NCI-H2029 (cell line): Measurements from ENCODE around the gene SATB1.

ENCODE experiments used
- DNase-seq: peaks from one replicate; lab custom pipeline; 2025; lab: John Stamatoyannopoulos, UW

SATB1 gene

DNA sequence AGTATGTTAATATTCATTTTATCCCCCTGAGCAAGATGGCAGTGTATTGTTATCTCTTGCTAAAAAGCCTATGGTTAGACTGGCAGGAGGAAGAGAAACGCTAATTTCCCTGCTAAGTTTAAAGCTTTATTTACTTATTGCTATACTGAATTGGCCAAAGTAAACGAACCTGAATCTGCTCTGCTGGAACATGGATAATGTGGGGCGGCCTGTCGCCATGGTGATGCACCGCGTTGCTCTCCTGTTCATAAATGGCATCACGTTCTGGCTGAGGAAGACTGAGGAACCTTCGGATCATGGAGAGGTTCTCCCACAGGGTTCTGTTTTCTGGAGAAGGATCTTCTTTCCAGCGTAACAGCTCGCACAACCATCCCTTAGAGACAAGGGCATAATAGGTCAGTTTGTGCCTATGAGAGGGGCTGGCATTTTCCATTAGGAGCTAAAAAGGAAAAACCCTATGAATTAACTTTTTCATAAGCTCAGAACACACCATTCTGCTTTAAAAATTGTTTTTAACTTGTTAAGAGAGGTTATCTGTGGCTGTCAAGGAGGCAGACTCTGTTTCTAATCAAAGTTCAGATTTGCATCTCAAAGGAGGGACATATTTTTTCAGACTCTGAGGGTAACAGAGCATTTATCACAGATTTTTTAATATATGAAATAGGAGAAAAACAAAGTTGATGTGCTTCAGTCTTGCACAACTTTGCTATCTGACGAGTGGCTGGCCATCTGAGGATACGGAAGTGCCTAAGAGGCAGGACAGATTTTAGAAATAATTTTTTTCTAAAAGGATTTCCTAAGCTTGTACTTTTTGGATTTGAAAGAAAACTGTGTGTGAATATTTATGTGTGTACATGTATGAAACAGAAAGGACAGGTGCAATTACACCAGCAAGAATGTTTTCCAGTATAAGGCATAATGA lies 73.1 kb downstream of the SATB1 start:
- DNase-seq = peak; percentile 94

DNA sequence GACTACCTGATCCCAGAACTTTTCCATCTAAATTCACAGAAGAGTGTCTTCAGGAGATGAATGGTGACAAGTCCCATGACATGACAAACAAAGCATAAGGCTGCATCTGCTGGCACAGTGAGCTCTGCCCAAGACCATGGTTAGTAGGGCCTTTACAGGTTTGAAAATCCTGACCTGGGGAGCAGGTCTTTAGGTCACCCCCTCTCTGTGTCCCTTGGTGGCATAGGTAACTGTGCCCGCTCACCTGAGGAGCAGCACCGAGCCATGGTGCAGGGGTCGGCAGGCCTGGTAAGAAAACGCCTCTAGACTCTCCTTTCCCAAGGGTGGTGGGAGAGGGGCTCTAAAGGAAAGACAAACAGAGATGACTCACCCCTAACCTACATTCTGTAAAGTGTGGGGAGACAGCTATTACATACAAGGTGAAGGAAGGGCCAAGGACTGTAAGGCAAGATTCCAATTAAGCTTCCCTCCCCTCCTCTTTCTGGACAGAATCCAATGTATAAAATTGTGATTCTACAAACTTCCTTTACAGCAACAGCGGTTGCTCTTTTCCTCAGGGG lies 74.0 kb downstream of the SATB1 start:
- peak; percentile 12 for DNase-seq

GRCh38 chr3:18349197-18349798 lies 75.8 kb downstream of the SATB1 start:
- DNase-seq = no peak

GRCh38 chr3:18346097-18346496 lies 79.0 kb downstream of the SATB1 start:
- DNase-seq = no peak

- no peak for DNase-seq
Observed at GRCh38 chr3:18345015-18345367, 80.1 kb downstream of the SATB1 start.

- no peak for DNase-seq
Observed at GRCh38 chr3:18344306-18345014, 80.7 kb downstream of the SATB1 start.

- no peak for DNase-seq
Observed at GRCh38 chr3:18343809-18344208, 81.3 kb downstream of the SATB1 start.

- no peak for DNase-seq
Observed at GRCh38 chr3:18338827-18339514, 86.2 kb downstream of the SATB1 start.

GRCh38 chr3:18337231-18337630 lies 87.9 kb downstream of the SATB1 start:
- DNase-seq = no peak

- DNase-seq = no peak
Observed at GRCh38 chr3:18334837-18335601, 90.1 kb downstream of the SATB1 start.

DNA sequence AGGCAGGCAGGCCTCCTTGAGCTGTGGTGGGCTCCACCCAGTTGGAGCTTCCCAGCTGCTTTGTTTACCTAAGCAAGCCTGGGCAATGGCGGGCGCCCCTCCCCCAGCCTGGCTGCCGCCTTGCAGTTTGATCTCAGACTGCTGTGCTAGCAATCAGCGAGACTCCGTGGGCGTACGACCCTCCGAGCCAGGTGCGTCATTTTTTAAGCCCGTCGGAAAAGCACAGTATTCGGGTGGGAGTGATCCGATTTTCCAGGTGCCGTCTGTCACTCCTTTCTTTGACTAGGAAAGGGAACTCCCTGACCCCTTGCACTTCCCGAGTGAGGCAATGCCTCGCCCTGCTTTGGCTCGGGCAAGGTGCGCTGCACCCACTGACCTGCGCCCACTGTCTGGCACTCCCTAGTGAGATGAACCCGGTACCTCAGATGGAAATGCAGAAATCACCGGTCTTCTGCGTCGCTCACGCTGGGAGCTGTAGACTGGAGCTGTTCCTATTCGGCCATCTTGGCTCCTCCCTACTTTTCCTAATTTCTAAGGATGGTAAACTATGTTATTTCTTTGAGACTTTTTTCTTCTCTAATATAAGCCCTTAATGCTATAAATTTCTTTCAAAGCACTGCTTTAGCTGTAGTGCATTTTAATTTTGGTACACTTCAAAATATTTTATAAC lies 94.2 kb downstream of the SATB1 start:
- peak; percentile 1 for DNase-seq

GRCh38 chr3:18308096-18308650 lies 117.0 kb downstream of the SATB1 start:
- DNase-seq = no peak

GRCh38 chr3:18307529-18307928 lies 117.6 kb downstream of the SATB1 start:
- no peak for DNase-seq

GRCh38 chr3:18302517-18302916 lies 122.6 kb downstream of the SATB1 start:
- DNase-seq = no peak

DNA sequence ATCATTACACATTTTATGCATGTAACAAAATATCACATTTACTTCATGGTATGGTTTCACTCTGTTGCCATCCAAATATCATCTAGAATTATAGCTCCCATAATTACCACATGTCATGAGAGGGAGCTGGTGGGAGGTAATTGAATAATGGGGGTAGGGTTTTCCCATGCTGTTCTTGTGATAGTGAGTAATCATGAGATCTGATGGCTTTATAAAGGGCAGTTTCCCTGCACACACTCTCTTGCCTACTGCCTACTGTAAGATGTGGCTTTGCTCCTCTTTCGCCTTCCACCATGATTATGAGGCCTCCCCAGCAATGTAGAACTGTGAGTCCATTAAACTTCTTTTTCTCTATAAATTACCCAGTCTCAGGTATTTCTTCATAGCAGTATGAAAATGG lies 123.4 kb downstream of the SATB1 start:
- DNase-seq = no peak

DNA sequence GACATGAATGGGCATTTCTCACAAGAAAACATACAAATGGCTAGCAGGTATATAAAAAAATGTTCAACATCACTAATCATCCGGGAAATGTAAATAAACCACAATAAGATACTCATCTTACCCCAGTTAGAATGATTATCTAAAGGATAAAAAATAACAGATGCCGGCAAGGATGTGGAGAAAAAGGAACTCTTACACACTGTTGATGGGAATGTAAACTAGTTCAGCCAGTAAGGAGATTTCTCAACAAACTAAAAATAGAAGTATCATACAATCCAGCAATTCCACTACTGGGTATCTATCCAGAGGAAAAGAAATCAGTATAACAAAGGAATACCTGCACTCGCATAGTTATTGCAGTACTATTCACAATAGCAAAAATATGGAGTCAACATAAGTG lies 124.2 kb downstream of the SATB1 start:
- no peak for DNase-seq

- DNase-seq = no peak
Observed at GRCh38 chr3:18297126-18297525, 128.0 kb downstream of the SATB1 start.
